Suppressor macrophage (primary cell): ENCODE results near the gene ITPR2.

ENCODE experiments used
- DNase-seq, 4 experiments: peaks; one replicate each; pipeline ENCODE4 v3.0.0-alpha.2; 2020 to 2022

The ITPR2 gene

DNA sequence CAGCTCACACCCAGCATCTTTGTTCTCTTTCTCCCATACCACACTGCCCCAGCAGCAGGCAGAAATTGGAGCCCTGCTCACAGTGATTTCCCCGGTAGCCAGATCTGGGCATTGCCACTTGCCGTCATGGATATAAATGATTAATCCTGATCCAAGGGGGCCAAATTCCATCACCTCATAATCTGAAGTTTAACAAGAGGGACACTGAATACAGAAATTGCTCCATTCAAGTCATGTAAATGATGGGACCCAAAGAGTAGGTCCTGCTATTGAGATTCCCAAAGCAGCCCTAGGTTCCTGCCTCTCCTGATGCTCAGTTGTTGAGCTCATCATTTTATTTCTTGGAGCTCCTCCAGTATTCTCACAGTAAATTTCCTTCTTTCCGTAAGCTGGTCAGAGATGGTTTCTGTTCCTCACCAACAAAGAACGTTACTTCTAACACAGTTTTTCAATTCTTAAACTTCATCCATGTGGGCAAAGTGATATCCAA, 11.7 kb downstream of the ITPR2 start:
- peak in 2 of 4 experiments; percentile 51 to 52 for DNase-seq

DNA sequence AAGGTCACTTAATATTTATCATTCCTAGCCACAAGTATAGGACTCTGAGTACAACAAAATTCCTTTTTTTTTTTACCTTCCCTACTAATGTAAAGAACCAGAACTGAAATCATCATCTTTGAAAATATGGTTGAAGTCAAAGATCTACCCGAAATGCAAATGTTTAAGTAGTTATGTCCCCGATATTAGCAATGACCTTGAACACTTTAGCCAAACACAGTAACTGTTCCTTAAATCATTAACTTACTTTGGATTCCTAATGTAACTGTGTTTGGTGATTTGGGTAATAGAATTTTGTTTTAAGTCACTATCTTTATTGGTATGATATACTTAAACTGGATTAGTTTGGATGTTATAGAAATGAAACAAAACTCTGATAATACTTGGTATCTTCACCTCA, 14.4 kb downstream of the ITPR2 start:
- no peak for DNase-seq

DNA sequence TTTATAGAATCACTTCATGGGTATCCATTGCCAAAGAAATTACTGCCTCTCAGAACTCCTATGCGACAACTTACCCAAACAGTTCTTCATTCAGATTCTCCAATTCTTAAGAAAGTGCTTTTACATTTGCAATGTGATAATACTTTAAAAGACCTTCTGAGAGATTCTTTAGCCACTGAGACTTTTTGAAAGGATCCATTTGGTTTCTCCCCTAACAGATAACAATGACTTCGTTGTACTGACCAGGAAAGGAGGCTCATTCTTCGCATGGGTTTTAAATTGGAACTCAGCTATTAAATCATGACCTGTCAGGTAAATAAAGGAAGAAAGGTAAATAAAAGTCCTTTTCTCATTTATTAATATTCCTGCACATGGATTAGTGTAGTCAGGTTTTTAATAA, 14.8 kb downstream of the ITPR2 start:
- DNase-seq, result no peak

DNA sequence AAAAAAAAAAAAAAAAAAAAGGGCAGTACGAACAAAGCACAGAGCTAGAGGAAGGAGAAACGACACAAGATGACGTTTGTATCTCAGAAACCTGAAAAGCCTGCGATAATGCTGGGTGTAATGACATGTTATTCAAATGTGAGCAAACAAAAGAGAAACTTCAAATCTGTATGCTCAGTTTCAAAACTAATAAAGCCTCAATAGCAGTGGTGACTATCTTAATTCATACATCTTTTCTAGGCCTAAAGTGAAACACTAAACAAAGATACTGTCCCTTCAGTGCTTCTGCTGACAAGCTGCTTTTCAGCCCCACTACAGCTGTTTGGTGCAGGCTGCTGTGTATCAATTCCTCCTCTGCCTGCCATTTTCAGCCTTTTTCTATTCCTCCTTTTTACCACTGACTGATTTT, 15.8 kb downstream of the ITPR2 start:
- no peak for DNase-seq

- DNase-seq, result peak in 3 of 4 experiments; percentile 31 to 55 (median 50)
These were observed 19.2 kb downstream of the ITPR2 start for GRCh38 chr12:26813812-26814211.

DNA sequence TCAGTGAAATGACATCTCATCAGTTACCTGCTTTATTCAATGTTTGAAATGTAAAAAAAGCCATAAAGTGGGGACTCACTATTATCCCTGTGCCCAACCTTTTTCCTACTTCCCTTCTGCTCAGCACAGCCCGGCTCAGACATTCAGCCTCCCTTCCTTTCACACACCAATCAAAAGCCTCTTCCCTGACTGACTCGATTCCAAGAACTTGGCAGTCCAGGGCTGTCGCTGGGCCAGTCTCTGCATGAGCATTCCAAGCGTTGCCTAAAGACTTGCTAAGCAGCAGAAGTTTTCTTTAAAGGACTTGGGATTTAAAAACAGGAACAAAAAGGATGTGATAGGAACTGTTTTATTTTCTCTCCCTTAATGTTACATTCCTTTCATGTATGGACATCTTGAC, 22.7 kb downstream of the ITPR2 start:
- DNase-seq, result peak in 1 of 4 experiments; percentile 13

- DNase-seq, result peak in 1 of 4 experiments; percentile 52
These were observed 23.2 kb downstream of the ITPR2 start for GRCh38 chr12:26809611-26810285.

- no peak for DNase-seq
These were observed 24.1 kb downstream of the ITPR2 start for GRCh38 chr12:26808766-26809476.

DNA sequence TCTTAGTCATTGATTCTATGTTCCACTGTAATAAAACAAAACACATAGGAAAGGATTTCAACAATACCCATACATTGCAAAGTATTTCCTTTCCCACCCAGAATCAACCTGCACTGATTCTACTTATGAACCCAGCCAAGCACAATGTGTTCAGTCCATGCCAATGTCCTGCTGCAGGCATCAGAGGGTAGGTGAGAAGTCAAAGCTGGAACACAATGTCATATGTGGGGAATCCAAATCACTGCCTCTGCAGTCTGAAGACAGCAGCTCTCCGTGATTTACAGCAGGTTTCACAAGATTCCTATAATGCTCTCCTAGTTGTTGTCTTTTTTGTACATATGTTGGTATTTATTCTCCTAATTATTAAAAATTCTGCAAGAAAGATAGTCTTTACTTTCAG, 25.7 kb downstream of the ITPR2 start:
- DNase-seq, result no peak

DNA sequence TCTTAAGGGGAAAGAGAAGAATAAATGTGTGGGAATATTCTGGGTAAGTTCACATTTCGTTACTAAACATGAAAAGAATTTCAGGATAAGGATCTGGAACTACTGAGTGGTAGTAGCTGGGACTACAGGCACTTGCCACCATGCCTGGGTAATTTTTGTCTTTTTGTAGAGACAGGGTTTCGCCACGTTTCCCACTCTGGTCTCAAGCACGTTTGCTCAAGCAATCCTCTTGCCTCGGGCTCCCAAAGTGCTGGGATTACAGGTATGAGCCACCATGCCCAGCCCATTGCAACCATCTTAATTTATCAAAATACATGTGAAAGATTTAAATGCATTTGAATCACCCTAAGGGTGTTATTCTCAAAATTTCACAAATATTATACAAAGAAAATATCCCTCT, 26.4 kb downstream of the ITPR2 start:
- DNase-seq, result no peak

DNA sequence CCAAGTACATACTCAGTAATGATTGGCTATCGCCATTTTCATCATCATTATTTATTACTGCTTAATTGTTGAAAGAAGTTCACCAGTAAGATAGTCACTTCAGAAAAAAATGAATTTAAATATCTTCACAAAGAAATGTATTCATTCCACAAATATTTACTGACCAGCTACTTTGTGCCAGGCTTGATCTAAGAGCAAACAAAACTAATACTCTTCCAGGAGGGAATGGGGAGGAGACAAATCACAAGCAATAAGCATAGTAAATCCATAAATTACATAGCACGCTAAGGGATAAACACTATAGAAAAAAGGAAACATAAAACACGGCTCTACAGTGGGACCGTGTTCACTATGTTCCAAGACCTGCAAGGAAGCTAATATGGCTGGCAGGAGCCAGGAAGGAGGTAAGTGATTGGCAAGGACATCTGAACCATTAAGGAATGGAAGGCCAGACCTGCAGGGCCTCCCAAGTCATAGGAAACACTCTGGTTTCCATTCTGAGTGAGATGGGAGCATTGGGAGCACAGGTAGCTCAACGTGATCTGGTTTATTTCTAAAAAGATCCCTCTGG, 27.5 kb downstream of the ITPR2 start:
- DNase-seq, result no peak

- DNase-seq, result no peak
These were observed 29.4 kb downstream of the ITPR2 start for GRCh38 chr12:26803552-26803951.

- no peak for DNase-seq
These were observed 31.5 kb downstream of the ITPR2 start for GRCh38 chr12:26801486-26801885.

GRCh38 chr12:26800858-26801257, 32.1 kb downstream of the ITPR2 start:
- no peak for DNase-seq

DNA sequence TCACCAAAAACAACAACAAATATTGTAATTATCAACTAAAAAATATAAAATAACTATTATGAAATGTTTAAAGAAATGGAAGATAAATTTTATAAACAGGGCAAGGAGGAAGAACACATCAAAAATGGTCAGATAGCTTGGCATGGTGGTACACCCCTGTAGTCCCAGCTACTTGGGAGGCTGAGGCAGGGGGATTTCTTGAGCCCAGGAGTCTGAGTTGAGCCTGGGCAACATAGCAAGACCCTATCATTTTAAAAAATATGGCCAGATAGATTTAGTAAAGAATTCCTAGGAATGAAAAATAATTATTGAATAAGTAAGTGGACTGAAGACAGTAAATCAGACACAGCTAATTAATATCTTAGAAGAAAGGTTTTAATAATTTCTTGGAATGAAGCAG, 32.6 kb downstream of the ITPR2 start:
- no peak for DNase-seq

DNA sequence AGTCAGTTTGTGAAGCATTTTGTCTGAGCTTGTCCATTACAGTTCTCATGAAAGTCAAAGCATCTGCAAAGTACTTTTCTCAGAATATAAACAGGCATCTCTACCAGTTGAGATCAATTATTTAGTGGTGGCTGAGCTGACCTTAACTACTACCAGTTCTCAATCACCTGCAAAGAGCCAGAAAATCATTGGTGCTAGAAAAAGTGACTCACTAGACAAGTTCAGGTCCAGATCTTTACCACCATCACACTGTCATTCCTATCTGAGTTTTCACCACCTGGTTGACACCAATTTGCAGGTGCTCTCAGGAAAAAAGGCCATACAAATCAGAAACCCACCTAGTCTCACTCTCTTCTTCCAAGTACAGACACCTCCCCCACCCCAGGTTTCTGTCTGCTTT, 33.3 kb downstream of the ITPR2 start:
- DNase-seq, result no peak

GRCh38 chr12:26798640-26799039, 34.4 kb downstream of the ITPR2 start:
- DNase-seq, result no peak

GRCh38 chr12:26798023-26798422, 35.0 kb downstream of the ITPR2 start:
- peak in 2 of 4 experiments; percentile 13 to 19 for DNase-seq

DNA sequence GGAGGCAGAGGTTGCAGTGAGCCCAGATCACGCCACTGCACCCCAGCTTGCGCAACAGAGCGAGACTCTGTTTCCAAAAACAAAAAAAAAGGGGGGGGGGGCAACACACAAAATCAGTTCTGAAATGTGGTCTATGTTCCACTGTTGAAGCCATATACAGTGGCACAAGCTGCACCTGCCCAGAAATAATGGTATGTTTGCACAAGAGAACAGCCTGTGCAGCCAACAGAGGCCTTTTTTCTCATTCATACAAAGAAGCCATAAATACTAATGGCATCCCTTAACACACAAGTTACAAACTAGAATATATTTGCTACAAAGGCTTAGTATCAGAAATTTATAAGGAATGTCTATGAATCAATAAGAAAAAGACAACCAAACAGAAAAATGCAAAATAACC, 37.1 kb downstream of the ITPR2 start:
- no peak for DNase-seq

- peak; percentile 55 to 95 (median 82) for DNase-seq
These were observed 41.6 kb downstream of the ITPR2 start for GRCh38 chr12:26791301-26791791.

DNA sequence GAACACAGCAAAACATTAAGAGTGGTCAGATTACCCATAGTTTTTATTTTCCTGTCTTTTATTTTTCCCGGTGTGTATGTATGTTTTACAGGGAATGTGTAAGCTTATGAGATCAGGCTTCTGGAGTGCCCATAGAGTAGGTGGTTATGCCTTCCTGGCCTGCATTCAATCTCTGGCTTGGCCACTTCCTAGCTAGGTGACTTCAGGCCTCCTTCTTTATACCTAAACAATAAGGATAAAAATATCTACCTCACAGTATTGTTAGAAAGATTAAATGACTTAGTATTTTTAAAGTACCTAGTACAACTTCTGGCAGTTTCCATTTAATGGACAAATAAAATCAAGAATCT, 42.4 kb downstream of the ITPR2 start:
- DNase-seq, result no peak

- DNase-seq, result no peak
These were observed 43.0 kb downstream of the ITPR2 start for GRCh38 chr12:26789731-26790644.
